Measurements from ENCODE around the gene ALG9.
A peak's percentile ranks its signal among the peaks of the same experiment; 100 is the strongest.

The ALG9 gene

DNA sequence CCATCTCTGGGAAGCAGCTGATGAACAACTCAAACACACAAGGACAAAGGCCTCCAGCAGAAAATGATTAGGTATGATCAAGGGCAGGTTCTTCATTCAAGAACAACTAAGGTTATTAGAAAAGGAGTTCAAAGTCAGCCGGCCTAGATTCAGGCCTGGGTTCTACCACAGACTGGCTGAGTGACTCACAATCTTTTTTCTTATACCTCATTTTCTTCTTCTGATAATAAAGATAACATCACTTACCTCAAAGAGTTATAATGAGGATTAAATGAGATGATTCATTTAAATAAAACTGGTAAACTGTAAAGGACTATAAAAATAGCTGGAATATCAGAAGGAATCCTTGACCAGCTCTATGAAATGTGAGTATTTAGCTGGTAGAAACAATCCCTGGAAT, 55.9 kb downstream of the ALG9 start:
- H3K4me3 ChIP-seq (ENCODE audit: low read depth, low read length): no peak overlapping the region
- DNase-seq (ENCODE audit: low read depth, low spot score): no peak
- TF ChIP-seq, protein P1, sequence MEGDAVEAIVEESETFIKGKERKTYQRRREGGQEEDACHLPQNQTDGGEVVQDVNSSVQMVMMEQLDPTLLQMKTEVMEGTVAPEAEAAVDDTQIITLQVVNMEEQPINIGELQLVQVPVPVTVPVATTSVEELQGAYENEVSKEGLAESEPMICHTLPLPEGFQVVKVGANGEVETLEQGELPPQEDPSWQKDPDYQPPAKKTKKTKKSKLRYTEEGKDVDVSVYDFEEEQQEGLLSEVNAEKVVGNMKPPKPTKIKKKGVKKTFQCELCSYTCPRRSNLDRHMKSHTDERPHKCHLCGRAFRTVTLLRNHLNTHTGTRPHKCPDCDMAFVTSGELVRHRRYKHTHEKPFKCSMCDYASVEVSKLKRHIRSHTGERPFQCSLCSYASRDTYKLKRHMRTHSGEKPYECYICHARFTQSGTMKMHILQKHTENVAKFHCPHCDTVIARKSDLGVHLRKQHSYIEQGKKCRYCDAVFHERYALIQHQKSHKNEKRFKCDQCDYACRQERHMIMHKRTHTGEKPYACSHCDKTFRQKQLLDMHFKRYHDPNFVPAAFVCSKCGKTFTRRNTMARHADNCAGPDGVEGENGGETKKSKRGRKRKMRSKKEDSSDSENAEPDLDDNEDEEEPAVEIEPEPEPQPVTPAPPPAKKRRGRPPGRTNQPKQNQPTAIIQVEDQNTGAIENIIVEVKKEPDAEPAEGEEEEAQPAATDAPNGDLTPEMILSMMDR (IDR thresholded peaks at IDR 0.05; ENCODE audit: low read depth, low read length): no peak
- in situ Hi-C loops (cut with HindIII; ENCODE audit: low sequenced_read_pairs): no loop called here

DNA sequence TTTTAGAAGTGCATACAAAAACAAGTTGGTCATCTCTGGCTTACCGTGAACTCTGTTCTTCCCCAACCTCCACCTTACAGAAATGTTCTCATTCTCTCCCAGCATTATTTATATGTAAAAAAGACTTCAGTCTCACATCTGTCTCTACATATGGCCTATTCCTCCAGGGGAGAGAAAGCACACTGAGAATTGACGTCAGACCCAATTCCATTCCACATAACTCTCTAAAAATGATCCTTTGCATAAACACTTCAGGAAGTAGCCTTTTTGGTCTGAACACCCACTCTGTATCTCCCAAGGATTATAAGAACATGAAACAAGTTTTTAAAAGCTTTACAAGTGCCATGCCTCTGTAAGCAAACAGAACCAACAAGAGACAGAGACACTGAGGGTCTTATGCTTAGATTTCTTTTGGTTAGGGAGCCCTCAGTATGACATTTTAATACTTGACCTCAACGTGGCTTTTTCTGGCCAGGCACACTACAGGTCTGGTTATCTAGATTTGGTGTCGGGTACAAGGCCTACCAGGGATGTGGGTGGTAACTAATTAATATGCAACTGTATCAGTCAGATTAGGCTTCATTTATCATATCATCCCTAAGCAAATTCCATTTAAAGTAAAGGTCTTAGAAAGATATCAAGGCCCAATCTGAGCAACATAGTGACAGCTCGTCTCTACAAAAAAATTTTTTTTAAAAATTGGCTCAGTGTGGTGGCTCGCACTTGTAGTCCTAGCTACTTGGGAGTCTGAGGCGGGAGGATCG, 56.6 kb downstream of the ALG9 start:
- peak; percentile 88 for DNase-seq (ENCODE audit: low read depth, low spot score)
- TF ChIP-seq, protein P1 (IDR thresholded peaks at IDR 0.05; ENCODE audit: low read depth, low read length): no peak
- no peak overlapping the region for H3K4me3 ChIP-seq (ENCODE audit: low read depth, low read length)
- in situ Hi-C loops (cut with HindIII; ENCODE audit: low sequenced_read_pairs): no loop called here

DNA sequence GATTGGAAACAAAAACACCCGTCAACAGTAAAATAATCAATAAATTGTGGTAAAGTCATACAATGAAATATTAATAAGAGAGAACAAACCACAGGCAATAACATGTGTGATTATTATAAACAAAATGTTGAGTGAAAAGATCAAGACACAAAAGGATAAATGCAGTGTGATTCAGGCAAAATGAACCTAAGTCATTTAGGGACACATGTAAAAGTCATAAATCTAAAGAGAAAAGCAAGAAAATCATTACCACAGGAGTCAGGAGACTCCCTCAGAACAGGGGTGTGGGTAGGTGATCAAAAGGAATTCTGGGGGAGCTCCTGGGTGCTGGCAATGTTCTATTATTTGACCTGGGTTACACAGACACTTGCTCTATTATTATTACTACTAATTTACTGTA, 57.3 kb downstream of the ALG9 start:
- in situ Hi-C loops (cut with HindIII; ENCODE audit: low sequenced_read_pairs): no loop called here

DNA sequence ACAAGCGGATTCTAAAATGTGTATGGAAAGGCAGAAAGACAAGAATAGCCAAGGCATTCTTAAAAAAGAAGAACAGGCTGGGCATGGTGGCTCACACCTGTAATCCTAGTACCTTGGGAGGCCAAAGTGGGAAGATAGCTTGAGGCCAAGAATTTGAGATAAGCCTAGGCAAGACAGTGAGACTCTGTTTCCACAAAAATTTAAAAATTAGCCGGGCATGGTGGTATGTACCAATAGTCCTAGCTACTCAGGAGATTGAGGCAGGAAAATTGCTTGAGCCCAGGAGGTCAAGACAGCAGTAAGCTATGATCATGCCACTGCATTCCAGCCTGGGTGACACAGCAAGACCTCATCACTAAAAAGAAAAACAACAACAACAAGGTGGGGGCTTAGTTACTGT, 59.2 kb downstream of the ALG9 start:
- in situ Hi-C loops (cut with HindIII; ENCODE audit: low sequenced_read_pairs): no loop called here
- H3K4me3 ChIP-seq (ENCODE audit: low read depth, low read length): no peak overlapping the region
- TF ChIP-seq, protein P1 (IDR thresholded peaks at IDR 0.05; ENCODE audit: low read depth, low read length): no peak
- DNase-seq (ENCODE audit: low read depth, low spot score): no peak

More for the DNA sequence above, 57.3 kb downstream of the ALG9 start:
- no peak for DNase-seq (ENCODE audit: low read depth, low spot score)
- no peak overlapping the region for H3K4me3 ChIP-seq (ENCODE audit: low read depth, low read length)
- TF ChIP-seq, protein P1 (IDR thresholded peaks at IDR 0.05; ENCODE audit: low read depth, low read length): no peak

DNA sequence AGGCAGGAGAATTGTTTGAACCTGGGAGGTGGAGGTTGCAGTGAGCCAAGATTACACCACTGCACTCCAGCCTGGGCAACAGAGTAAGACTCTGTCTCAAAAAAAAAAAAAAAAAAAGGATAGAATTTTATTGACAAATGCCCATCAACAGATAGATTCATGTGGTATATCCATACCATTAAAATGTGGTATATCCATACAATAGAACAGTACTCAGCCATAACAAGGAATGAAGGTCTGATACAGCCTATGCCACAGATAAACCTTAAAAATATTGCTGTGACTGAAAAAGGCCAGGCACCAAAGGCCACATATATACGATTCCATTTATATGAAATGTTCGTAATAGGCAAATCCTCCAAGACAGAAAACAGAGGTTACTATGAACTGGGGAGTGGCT, 59.9 kb downstream of the ALG9 start:
- DNase-seq (ENCODE audit: low read depth, low spot score): no peak
- in situ Hi-C loops (cut with HindIII; ENCODE audit: low sequenced_read_pairs): no loop called here
- TF ChIP-seq, protein P1 (IDR thresholded peaks at IDR 0.05; ENCODE audit: low read depth, low read length): no peak
- no peak overlapping the region for H3K4me3 ChIP-seq (ENCODE audit: low read depth, low read length)

DNA sequence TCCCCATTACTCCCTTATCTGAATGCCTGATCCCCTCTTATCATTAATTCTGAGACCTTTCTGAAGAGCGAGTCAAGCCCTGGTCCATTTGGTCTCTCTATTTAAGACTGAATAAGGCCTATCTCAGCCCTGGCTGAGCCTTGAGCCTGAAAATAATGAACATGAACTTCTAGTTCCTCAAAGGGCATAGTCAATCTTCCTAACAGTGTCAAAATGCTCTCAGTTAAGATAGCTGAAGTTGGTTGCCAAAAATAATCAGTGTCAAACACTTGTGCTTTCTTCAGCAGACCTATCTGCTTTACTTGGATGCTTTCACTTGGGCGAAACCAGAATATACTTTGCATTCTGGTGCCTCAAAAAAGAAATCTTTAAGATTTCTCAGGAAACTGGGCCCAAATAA, 62.5 kb downstream of the ALG9 start:
- TF ChIP-seq, protein P1 (IDR thresholded peaks at IDR 0.05; ENCODE audit: low read depth, low read length): no peak
- no peak for DNase-seq (ENCODE audit: low read depth, low spot score)
- no peak overlapping the region for H3K4me3 ChIP-seq (ENCODE audit: low read depth, low read length)
- in situ Hi-C loops (cut with HindIII; ENCODE audit: low sequenced_read_pairs): no loop called here
